ENCODE results near the gene DBNL. TPM values are rescaled to one million over a fixed set of nuclear protein-coding genes. Genes with fewer than 3 reads are reported as not detected.
A peak's percentile ranks its signal among the peaks of the same experiment; 100 is the strongest.
"Not testable (repeated sequence)": the region's sequence is repeated elsewhere in the genome, so short reads cannot be mapped to it uniquely, and the experiment has no call there.

Gene DBNL
- total RNA-seq, 2 donors from 2014 or later = 91.1 to 104 TPM

DNA sequence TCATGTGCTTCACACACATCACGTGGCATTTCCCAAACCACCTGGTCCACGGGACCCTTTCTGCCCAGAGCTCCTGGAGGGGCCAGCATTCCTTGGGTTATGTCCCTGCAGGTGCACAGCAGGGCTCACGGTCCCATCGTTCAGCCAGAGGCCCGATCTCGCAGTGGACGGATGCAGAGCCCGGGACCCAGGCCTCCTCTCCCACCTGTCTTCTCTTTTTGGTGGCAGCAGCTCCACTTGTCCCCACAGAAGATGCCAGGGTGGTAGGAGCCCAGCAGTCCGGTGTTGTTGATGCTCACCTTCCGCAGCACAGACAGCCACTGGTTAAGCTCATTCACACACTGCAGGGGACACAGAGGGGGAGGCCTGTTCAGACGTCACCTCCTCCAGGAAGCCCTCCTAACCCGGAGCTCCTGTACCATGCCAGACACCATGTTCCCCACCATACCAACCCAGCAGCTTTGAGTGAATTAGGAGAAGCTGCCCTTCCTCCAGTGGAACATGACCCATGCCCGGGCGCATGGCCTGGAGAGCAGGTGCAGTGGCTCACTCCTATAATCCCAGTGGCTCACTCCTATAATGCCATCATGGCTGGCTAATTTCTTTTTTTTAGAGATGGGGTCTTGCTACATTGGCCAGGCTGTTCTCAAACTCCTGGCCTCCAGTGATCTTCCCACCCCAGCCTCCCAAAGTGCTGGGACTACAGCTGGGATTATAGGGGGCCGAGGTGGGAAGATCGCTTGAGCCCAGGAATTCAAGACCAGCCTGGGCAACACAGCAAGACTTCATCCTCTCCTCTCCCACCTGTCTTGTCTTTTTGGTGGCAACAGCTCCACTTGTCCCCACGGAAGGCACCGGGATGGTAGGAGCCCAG, 10.3 kb upstream of the DBNL start:
- H3K4me3 Mint-ChIP-seq; ATAC-seq; H3K27me3 Mint-ChIP-seq; H3K9me3 ChIP-seq (ENCODE audit: control insufficient read depth, low read length, poor library complexity, severe bottlenecking); DNase-seq; H3K27ac Mint-ChIP-seq; H3K4me1 Mint-ChIP-seq; H3K36me3 Mint-ChIP-seq (ENCODE audit: low read depth): not testable (repeated sequence)

- H3K9me3 ChIP-seq (ENCODE audit: control insufficient read depth, low read length, poor library complexity, severe bottlenecking); H3K36me3 Mint-ChIP-seq (ENCODE audit: low read depth); H3K4me1 Mint-ChIP-seq; H3K4me3 Mint-ChIP-seq; H3K27ac Mint-ChIP-seq; H3K27me3 Mint-ChIP-seq: not testable (repeated sequence)
- ATAC-seq = peak; percentile 27
- peak in 1 of 3 donors; percentile 31 for DNase-seq
These were observed 8.1 kb upstream of the DBNL start for GRCh38 chr7:44036364-44036763.

GRCh38 chr7:44037951-44038350, 6.6 kb upstream of the DBNL start:
- H3K4me3 Mint-ChIP-seq; H3K27ac Mint-ChIP-seq; H3K36me3 Mint-ChIP-seq (ENCODE audit: low read depth): not testable (repeated sequence)

DNA sequence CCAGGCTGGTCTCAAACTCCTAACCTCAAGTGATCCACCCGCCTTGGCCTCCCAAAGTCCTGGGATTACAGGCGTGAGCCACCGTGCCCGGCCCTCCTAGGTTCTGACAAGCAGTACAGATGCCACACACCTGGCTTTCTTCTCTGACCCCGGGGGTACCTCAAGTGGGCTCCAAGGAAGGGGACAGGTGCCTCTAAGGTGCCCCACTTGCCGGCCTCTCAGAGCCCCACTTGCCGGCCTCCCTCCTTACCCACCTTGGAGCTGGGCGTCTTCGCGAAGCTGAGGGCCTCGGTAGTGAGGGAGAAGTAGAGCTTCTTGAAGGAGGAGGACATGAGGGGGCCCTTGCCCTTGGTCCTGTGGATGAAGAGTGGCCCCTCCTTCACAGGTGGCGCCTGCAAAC, 5.9 kb upstream of the DBNL start:
- H3K4me3 Mint-ChIP-seq; H3K9me3 ChIP-seq (ENCODE audit: control insufficient read depth, low read length, poor library complexity, severe bottlenecking); H3K4me1 Mint-ChIP-seq: not testable (repeated sequence)

More at GRCh38 chr7:44037951-44038350, 6.6 kb upstream of the DBNL start:
- not testable (repeated sequence) for ATAC-seq; H3K4me1 Mint-ChIP-seq; H3K27me3 Mint-ChIP-seq; H3K9me3 ChIP-seq (ENCODE audit: control insufficient read depth, low read length, poor library complexity, severe bottlenecking); DNase-seq

GRCh38 chr7:44038961-44039558, 5.4 kb upstream of the DBNL start:
- DNase-seq = peak; percentile 73 to 80 (median 73)
- H3K4me3 Mint-ChIP-seq = peak overlapping the region; percentile 67
- peak; percentile 75 for ATAC-seq
- H3K4me1 Mint-ChIP-seq = peaks cover 13% of the 10 kb centered on the region
- H3K27me3 Mint-ChIP-seq; H3K9me3 ChIP-seq (ENCODE audit: control insufficient read depth, low read length, poor library complexity, severe bottlenecking); H3K27ac Mint-ChIP-seq; H3K36me3 Mint-ChIP-seq (ENCODE audit: low read depth): not testable (repeated sequence)

More for the DNA sequence above, 5.9 kb upstream of the DBNL start:
- not testable (repeated sequence) for DNase-seq; ATAC-seq; H3K36me3 Mint-ChIP-seq (ENCODE audit: low read depth); H3K27me3 Mint-ChIP-seq; H3K27ac Mint-ChIP-seq

DNA sequence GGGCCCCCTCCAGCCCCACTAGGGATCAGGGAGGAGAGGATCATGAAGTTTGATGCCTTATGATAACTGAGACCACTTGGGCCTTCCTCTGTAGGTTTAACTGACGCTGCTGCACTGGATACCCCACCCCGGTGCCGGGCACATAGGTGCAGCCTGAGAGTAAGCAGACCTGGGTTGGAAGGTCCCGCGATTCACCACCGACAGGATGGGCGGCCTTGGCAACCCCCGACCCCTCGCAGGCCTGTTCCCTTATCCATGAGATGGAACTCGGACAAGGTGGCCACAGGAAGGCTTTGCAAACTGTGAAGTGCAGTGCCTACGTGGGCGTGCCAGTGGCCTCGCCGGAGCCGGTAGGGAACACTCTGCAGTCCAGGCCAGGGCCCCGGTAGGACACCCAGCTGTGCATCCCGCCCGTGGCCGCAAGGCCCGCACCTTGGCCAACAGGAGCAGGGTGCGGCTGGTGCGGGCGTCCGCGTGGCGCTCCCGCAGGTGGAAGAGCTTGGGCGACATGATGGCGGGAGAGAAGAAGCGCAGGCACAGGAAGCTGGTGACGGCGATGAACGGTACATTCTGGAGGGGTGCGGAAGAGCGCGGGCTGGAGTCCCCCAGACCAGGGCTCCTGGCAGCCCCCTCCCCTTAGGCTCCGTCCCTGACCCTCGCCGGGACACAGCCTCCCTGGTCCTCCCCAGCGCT, 4.6 kb upstream of the DBNL start:
- Mint-ChIP-seq H3K27ac (peak overlapping the region; percentile 67), H3K4me1 (peaks cover 14% of the 10 kb centered on the region), H3K4me3 (peak overlapping the region; percentile 41)
- H3K36me3 Mint-ChIP-seq (ENCODE audit: low read depth); DNase-seq; H3K9me3 ChIP-seq (ENCODE audit: control insufficient read depth, low read length, poor library complexity, severe bottlenecking); H3K27me3 Mint-ChIP-seq: not testable (repeated sequence)
- ATAC-seq = peak; percentile 45

DNA sequence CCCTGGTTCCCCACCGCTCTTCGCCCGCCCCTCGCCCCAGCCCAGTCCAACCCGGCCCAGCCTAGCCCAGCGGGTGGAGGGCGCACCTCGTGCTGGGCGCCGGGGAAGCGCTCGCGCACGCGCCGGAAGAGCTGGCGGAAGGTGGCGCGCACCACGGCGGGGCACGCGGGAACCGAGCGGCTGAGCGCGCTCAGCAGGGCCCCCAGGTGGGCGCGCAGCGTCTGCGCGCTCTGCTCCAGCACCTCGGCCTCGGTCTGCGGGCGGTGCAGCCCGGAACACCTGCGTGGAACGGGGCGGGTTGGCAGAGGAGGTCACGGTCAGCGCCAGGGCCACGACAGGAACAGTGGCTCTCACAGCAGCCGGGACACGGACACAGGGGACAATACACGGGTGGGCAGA, 4.0 kb upstream of the DBNL start:
- H3K27me3 Mint-ChIP-seq; H3K36me3 Mint-ChIP-seq (ENCODE audit: low read depth); H3K9me3 ChIP-seq (ENCODE audit: control insufficient read depth, low read length, poor library complexity, severe bottlenecking): not testable (repeated sequence)
- DNase-seq (peak; percentile 50 to 67 (median 57)), ATAC-seq (peak; percentile 68)
- peak overlapping the region; percentile 89 for H3K4me3 Mint-ChIP-seq
- H3K27ac Mint-ChIP-seq = peak overlapping the region; percentile 67
- peaks cover 17% of the 10 kb centered on the region for H3K4me1 Mint-ChIP-seq

DNA sequence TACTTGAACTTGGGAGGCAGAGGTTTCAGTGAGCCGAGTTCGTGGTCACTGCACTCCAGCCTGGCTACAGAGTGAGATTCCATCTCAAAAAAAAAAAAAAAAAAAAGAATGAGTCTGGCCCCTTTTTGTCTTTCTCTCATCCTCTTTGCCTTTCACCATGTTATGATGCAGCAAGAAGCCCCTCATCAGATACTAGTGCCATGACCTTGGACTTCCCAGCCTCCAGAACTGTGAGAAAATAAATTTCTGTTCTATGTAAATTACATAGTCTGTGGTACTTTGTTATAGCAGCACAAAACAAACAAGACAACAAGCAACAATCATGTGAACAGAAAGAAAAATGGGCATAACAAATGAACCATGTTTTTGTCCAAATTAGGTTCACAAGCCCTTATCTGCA, 2.3 kb upstream of the DBNL start:
- ATAC-seq (no peak), DNase-seq (no peak)
- Mint-ChIP-seq H3K36me3 (ENCODE audit: low read depth) (peaks cover 4% of the 10 kb centered on the region), H3K27me3 (no peaks in the 10 kb centered on the region), H3K4me1 (peaks cover 33% of the 10 kb centered on the region), H3K4me3 (peak overlapping the region; percentile 21), H3K27ac (no peak overlapping the region)
- no peaks in the 10 kb centered on the region for H3K9me3 ChIP-seq (ENCODE audit: control insufficient read depth, low read length, poor library complexity, severe bottlenecking)

- H3K4me3 Mint-ChIP-seq = peak overlapping the region; percentile 95
- peaks cover 4% of the 10 kb centered on the region for H3K36me3 Mint-ChIP-seq (ENCODE audit: low read depth)
- ATAC-seq (no peak), DNase-seq (no peak)
- peaks cover 43% of the 10 kb centered on the region for H3K4me1 Mint-ChIP-seq
- H3K9me3 ChIP-seq (ENCODE audit: control insufficient read depth, low read length, poor library complexity, severe bottlenecking) = no peaks in the 10 kb centered on the region
- no peaks in the 10 kb centered on the region for H3K27me3 Mint-ChIP-seq
- H3K27ac Mint-ChIP-seq = peak overlapping the region; percentile 99
These were observed 600 bp upstream of the DBNL start for GRCh38 chr7:44043902-44044301.

- H3K9me3 ChIP-seq (ENCODE audit: control insufficient read depth, low read length, poor library complexity, severe bottlenecking) = no peaks in the 10 kb centered on the region
- Mint-ChIP-seq H3K4me3 (peak overlapping the region; percentile 95), H3K4me1 (peaks cover 47% of the 10 kb centered on the region), H3K36me3 (ENCODE audit: low read depth) (peaks cover 4% of the 10 kb centered on the region), H3K27me3 (no peaks in the 10 kb centered on the region), H3K27ac (peak overlapping the region; percentile 99)
- ATAC-seq (peak; percentile 5), DNase-seq (no peak)
These were observed 918 bp downstream of the DBNL start for GRCh38 chr7:44045226-44046014.

DNA sequence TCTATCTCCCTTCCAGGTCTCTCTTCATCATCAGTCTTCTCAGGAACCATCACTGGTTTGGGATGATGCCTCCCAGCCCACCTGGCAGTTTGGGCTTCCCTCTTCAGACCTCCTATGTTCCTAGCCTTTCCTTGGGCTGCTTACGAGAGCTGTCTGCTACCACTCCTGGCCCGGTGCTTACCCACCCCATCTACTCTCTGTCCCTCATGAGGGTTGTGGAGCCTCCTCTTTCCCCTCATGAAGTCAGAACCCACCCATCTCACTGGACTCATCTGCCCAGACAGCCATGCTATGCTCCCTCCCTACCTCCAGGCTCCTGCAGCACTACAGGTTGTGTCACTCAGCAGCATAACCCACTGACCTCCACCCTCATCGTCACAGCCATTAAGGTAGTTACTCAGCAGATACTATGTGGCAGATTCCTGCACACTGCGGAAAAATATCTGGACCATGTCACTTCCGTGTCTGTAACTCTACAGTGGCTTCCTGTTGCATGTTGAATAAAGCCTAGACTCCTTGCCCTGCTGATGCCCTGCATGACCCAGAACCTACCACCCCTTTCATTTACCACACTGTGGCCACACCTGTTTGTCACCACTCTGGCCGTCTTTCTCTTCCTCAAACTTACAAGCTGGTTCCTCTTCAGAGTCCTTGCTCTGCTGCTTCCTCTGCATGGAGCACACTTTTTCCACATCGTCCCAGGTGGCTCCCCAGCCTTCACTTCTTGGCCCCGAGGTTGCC, 2.0 kb downstream of the DBNL start:
- H3K36me3 Mint-ChIP-seq (ENCODE audit: low read depth) = peaks cover 4% of the 10 kb centered on the region
- peak; percentile 70 for ATAC-seq
- H3K4me1 Mint-ChIP-seq = peaks cover 50% of the 10 kb centered on the region
- no peaks in the 10 kb centered on the region for H3K27me3 Mint-ChIP-seq
- H3K9me3 ChIP-seq (ENCODE audit: control insufficient read depth, low read length, poor library complexity, severe bottlenecking) = no peaks in the 10 kb centered on the region
- DNase-seq = peak in 1 of 3 donors; percentile 28
- peak overlapping the region; percentile 95 for H3K4me3 Mint-ChIP-seq
- H3K27ac Mint-ChIP-seq = peak overlapping the region; percentile 99

DNA sequence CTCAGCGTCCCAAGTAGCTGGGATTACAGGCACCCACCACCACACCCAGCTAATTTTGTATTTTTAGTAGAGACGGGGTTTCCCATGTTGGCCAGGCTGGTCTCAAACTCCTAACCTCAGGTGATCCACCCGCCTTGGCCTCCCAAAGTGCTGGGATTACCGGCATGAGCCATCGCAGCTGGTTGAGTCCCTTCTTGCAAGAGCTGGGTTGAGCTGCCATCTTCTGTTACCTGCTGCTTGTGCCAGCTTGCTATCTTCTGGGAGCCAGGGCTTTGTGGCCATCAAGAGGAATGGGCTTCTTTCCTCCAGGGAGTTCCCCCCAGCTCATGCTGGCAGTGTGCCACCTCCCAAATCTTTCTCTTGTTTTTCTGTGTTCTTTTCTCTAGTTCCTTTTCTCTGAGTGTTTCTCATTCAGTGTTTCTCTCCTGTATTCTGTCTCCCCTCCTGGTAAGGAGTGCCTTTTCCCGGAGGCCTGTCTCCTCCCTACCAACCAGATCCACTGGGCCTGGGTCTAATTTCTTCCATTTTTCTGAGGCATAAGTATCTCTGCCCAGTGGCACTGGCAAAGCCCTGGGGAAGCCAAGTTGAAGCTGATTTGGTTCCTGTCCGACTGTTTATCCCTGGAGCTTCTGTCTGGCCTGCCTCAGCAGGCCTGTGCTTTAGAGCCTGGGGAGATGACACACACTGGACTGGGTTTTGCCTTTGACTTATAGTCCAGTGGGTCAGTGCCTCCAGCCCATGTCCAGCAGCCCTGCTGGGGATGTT, 3.7 kb downstream of the DBNL start:
- no peak for DNase-seq
- H3K4me1 Mint-ChIP-seq = peaks cover 55% of the 10 kb centered on the region
- no peak for ATAC-seq
- H3K27ac Mint-ChIP-seq = peak overlapping the region; percentile 99
- no peaks in the 10 kb centered on the region for H3K27me3 Mint-ChIP-seq
- H3K4me3 Mint-ChIP-seq = peak overlapping the region; percentile 71
- H3K36me3 Mint-ChIP-seq (ENCODE audit: low read depth) = peaks cover 4% of the 10 kb centered on the region
- no peaks in the 10 kb centered on the region for H3K9me3 ChIP-seq (ENCODE audit: control insufficient read depth, low read length, poor library complexity, severe bottlenecking)

Measured in T-helper 17 cell (primary cell).